Stimulated activated CD8-positive, alpha-beta memory T cell treated with anti-CD3 and anti-CD28 coated beads, Interleukin-12 subunit alpha, Interleukin-12 subunit beta, amount 100 ng/mL, for 4 hours (primary cell): ENCODE measurements around the gene RASSF10.

Experiments
- DNase-seq: peaks from one replicate; pipeline ENCODE4 v3.0.0-alpha.2; 2020; ENCODE audit warnings: low read depth

RASSF10 gene

GRCh38 chr11:13055200-13055599, 46.1 kb downstream of the RASSF10 start:
- no peak for DNase-seq

GRCh38 chr11:13061294-13061990, 52.3 kb downstream of the RASSF10 start:
- DNase-seq: no peak
